Measurements from ENCODE around the gene GLTPD2.

DNA sequence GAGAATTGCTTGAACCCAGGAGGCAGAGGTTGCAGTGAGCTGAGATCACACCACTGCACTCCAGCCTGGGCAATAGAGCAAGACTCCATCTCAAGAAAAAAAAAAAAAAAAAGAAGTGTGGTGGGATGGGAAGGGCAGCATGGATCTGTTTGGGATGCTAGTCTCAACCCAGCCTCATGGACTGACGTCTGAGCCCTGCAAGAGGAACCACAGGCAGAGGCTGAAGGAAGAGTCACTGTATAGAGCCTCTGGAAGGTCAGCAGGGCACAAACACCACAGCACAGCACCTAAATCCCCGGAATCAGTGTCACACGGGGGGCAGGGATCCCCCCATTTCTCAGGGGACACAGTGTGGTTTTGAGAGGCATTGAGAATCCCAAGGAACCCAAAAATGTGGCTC lies 38.2 kb upstream of the GLTPD2 start:
- TF ChIP-seq, protein P1, sequence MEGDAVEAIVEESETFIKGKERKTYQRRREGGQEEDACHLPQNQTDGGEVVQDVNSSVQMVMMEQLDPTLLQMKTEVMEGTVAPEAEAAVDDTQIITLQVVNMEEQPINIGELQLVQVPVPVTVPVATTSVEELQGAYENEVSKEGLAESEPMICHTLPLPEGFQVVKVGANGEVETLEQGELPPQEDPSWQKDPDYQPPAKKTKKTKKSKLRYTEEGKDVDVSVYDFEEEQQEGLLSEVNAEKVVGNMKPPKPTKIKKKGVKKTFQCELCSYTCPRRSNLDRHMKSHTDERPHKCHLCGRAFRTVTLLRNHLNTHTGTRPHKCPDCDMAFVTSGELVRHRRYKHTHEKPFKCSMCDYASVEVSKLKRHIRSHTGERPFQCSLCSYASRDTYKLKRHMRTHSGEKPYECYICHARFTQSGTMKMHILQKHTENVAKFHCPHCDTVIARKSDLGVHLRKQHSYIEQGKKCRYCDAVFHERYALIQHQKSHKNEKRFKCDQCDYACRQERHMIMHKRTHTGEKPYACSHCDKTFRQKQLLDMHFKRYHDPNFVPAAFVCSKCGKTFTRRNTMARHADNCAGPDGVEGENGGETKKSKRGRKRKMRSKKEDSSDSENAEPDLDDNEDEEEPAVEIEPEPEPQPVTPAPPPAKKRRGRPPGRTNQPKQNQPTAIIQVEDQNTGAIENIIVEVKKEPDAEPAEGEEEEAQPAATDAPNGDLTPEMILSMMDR (IDR thresholded peaks at IDR 0.05; ENCODE audit: extremely low read depth in 1 of 2, insufficient read depth in 1 of 2, low read depth in 1 of 2, low read length in 2 of 2) = no peak
- TF ChIP-seq POLR2AphosphoS5 (IDR thresholded peaks at IDR 0.05; ENCODE audit: insufficient read depth, low read depth, low read length) = no peak

All from endothelial cell of umbilical vein (primary cell).